ENCODE data around the gene LRIT1. TPM values are rescaled to one million over a fixed set of nuclear protein-coding genes. Genes with fewer than 3 reads are reported as not detected.
A peak's percentile ranks its signal among the peaks of the same experiment; 100 is the strongest.

Gene LRIT1
- total and polyA plus RNA-seq, 2 of the 8 experiments (the other 6 are each of a cell fraction or from before 2014, with no cell fraction given) = 0.03 TPM; not detected in 1

- no peak for FAIRE-seq
- Histone ChIP-seq H3K9ac (replicated peaks in 1 of 4; ENCODE audit: extremely low read depth in 1 of 4, low read depth in 3 of 4, low read length in 3 of 4) (no peak within 1 kb of the TSS), H3K18ac (ENCODE audit: extremely low read depth, low read length) (peak within 1 kb of the TSS; percentile 32; the same call in 1 of the 2 replicates), H3K79me2 (ENCODE audit: control insufficient read depth in 1 of 2, insufficient read depth in 2 of 2, low read length in 2 of 2) (no peaks in the 10 kb centered on the region), H4K5ac (ENCODE audit: insufficient read length, low read depth, low read length) (no peak within 1 kb of the TSS), H3K23ac (ENCODE audit: insufficient read length) (no peak within 1 kb of the TSS), H3K27ac (ENCODE audit: low read depth, low read length) (no peak within 1 kb of the TSS), H4K20me1 (replicated peaks in 1 of 2; ENCODE audit: control insufficient read depth in 1 of 2, insufficient read depth in 2 of 2, low read length in 2 of 2) (peaks cover 0 to 2% of the 10 kb centered on the region in 2 experiments), H2BK20ac (ENCODE audit: low read length) (no peak within 1 kb of the TSS), H2BK120ac (replicated peaks; ENCODE audit: low read depth, low read length) (no peak within 1 kb of the TSS), H4K8ac (ENCODE audit: extremely low read depth, insufficient read depth, low read length) (peak within 1 kb of the TSS; percentile 54), H3K4me2 (ENCODE audit: insufficient read depth in 1 of 2, low read depth in 2 of 2, low read length in 2 of 2) (peak within 1 kb of the TSS; percentile 83 to 100), H3K9me3 (ENCODE audit: insufficient read depth in 2 of 2, low read depth in 1 of 2, low read length in 1 of 2) (no peaks in the 10 kb centered on the region), H2BK15ac (ENCODE audit: low read length) (peak within 1 kb of the TSS; percentile 72; the same call in 1 of the 2 replicates), H3K4me1 (replicated peaks in 1 of 4; ENCODE audit: control insufficient read depth in 3 of 4, insufficient read depth in 4 of 4, low read length in 3 of 4) (peaks cover 0 to 5% (median 2%) of the 10 kb centered on the region in 4 experiments; a peak in 4 of 7 replicates), H3K23me2 (ENCODE audit: low read depth, low read length) (peaks cover 12% of the 10 kb centered on the region; the same call in 1 of the 2 replicates), H2BK12ac (ENCODE audit: low read depth, low read length) (peak within 1 kb of the TSS; percentile 75; the same call in 1 of the 2 replicates), H2AFZ (ENCODE audit: low read length) (peak within 1 kb of the TSS; percentile 57; the same call in 1 of the 2 replicates), H3K4ac (replicated peaks; ENCODE audit: insufficient read length, low read depth, low read length) (no peak within 1 kb of the TSS), H3K79me1 (ENCODE audit: low read depth, low read length) (no peaks in the 10 kb centered on the region), H3K27me3 (replicated peaks in 1 of 4; ENCODE audit: control insufficient read depth in 3 of 4, extremely low read depth in 1 of 4, insufficient read depth in 3 of 4, low read length in 3 of 4) (peaks cover 2 to 36% (median 31%) of the 10 kb centered on the region in 4 experiments), H3K14ac (ENCODE audit: insufficient read length) (no peak within 1 kb of the TSS), H2BK5ac (ENCODE audit: low read depth, low read length) (no peak within 1 kb of the TSS), H3K56ac (replicated peaks; ENCODE audit: insufficient read length, low read depth, low read length) (no peak within 1 kb of the TSS), H4K91ac (replicated peaks; ENCODE audit: insufficient read length, low read length) (no peak within 1 kb of the TSS), H2AK5ac (ENCODE audit: low read depth, low read length) (no peak within 1 kb of the TSS), H3K4me3 (ENCODE audit: extremely low read depth in 1 of 4, insufficient read depth in 2 of 4, low read depth in 3 of 4, low read length in 4 of 4) (peak within 1 kb of the TSS; percentile 55 to 66 (median 63)), H3K36me3 (ENCODE audit: control insufficient read depth in 2 of 4, insufficient read depth in 4 of 4, low read length in 3 of 4) (no peaks in the 10 kb centered on the region)
- CTCF ChIA-PET (ENCODE audit: partially characterized antibody) = interaction anchor here (0.9 to 8.6 kb wide), 7 partner anchors 9 to 150 kb away, joined by 3 to 64 read pairs (median 4); no protein-coding TSS in a partner anchor
- WGBS, 2 experiments (ENCODE audit: extremely low coverage in 1 of 2, insufficient coverage in 1 of 2, insufficient read length in 1 of 2, insufficient replicate concordance in 2 of 2, low coverage in 1 of 2, low lambda C conversion rate in 2 of 2, missing lambda C conversion rate in 1 of 2) = 3% methylated on average over 23 of the region's 61 CpGs; no CpG with 5 or more reads in 1 of the 2 experiments
- POLR2A ChIA-PET (ENCODE audit: partially characterized antibody) = interaction anchor here (0.9 to 1.6 kb wide), 3 partner anchors 38 to 55 kb away, joined by 3 to 6 read pairs (median 4); partner anchors contain the start of gene GHITM
- DNase-seq (ENCODE audit: low read depth in 1 of 2, low spot score in 2 of 2) = peak in 1 of 2 experiments; percentile 77
- TF ChIP-seq FOSL1 (IDR thresholded peaks at IDR 0.05; ENCODE audit: insufficient read depth, low read depth, low read length) (no peak), ASH2L (IDR thresholded peaks at IDR 0.05; ENCODE audit: low read length) (peak; percentile 24), SIRT6 (IDR thresholded peaks at IDR 0.05; ENCODE audit: low read length) (no peak), SP4 (IDR thresholded peaks at IDR 0.05; ENCODE audit: low read length) (no peak), KDM4A (IDR thresholded peaks at IDR 0.05; ENCODE audit: low read depth, low read length, severe bottlenecking) (peak; percentile 99), MAX (IDR thresholded peaks at IDR 0.05) (peak; percentile 41; the same call in 1 of the 2 replicates)
Observed at GRCh38 chr10:84194424-84195043, 46.8 kb downstream of the LRIT1 start, which contains the start of gene CDHR1. CDHR1 (plus strand) TSS chr10:84194537; CDS start chr10:84194761, 224 bp downstream.
